Hepatocyte (in vitro differentiated cells): ENCODE measurements around the gene ATAD2B. TPM values are rescaled to one million over a fixed set of nuclear protein-coding genes. Genes with fewer than 3 reads are reported as not detected.
"Not testable (repeated sequence)": the region's sequence is repeated elsewhere in the genome, so short reads cannot be mapped to it uniquely, and the experiment has no call there.

Experiments
- DNase-seq: peaks from one replicate; pipeline ENCODE4 v3.0.0-alpha.2; 2016; ENCODE audit warnings: low spot score
- H2AFZ ChIP-seq: fragments of 200-600 bp; sonication (generic); 2 replicates; pipeline ENCODE4 v1.6.0; 2016; ENCODE audit warnings: antibody characterized with exemption, mild to moderate bottlenecking
- H3K27ac ChIP-seq: fragments of 200-600 bp; sonication (generic); 2 replicates; pipeline ENCODE4 v1.5.1; 2016; ENCODE audit warnings: mild to moderate bottlenecking
- H3K27me3 ChIP-seq: fragments of 200-600 bp; sonication (generic); 2 replicates; pipeline ENCODE4 v1.6.1; 2016
- H3K36me3 ChIP-seq: fragments of 200-600 bp; sonication (generic); replicated peaks from 2 replicates; pipeline ENCODE4 v1.5.1; 2016; ENCODE audit warnings: low read depth; ENCODE audit not compliant: insufficient read depth
- H3K4me1 ChIP-seq: fragments of 200-600 bp; sonication (generic); 2 replicates; pipeline ENCODE4 v1.5.1; 2016; ENCODE audit warnings: mild to moderate bottlenecking, moderate library complexity; ENCODE audit not compliant: insufficient read depth
- H3K4me2 ChIP-seq: fragments of 200-600 bp; sonication (generic); 2 replicates; pipeline ENCODE4 v1.6.0; 2016
- H3K4me3 ChIP-seq: fragments of 200-600 bp; sonication (generic); 2 replicates; pipeline ENCODE4 v1.5.1; 2016; ENCODE audit warnings: mild to moderate bottlenecking
- H3K79me2 ChIP-seq: fragments of 200-600 bp; sonication (generic); 2 replicates; pipeline ENCODE4 v1.6.0; 2017; ENCODE audit warnings: mild to moderate bottlenecking
- H3K9me2 ChIP-seq: fragments of 200-600 bp; sonication (generic); replicated peaks from 2 replicates; pipeline ENCODE4 v1.6.0; 2017; ENCODE audit warnings: mild to moderate bottlenecking; ENCODE audit not compliant: insufficient read depth
- H3K9me3 ChIP-seq: fragments of 200-600 bp; sonication (generic); 2 replicates; pipeline ENCODE4 v1.5.1; 2016; ENCODE audit warnings: low read depth, mild to moderate bottlenecking
- H4K20me1 ChIP-seq: fragments of 200-600 bp; sonication (generic); 2 replicates; pipeline ENCODE4 v1.6.0; 2016; ENCODE audit warnings: mild to moderate bottlenecking; ENCODE audit not compliant: insufficient read depth, poor library complexity, severe bottlenecking
- EZH2 ChIP-seq: fragments of 200-600 bp; sonication (generic); IDR thresholded peaks from 2 replicates; pipeline ENCODE4 v1.6.1; 2016; ENCODE audit warnings: antibody characterized with exemption, mild to moderate bottlenecking, borderline replicate concordance
- EZH2phosphoT487 ChIP-seq: fragments of 200-600 bp; sonication (generic); IDR thresholded peaks from one replicate; pipeline ENCODE4 v1.6.1; 2018; ENCODE audit warnings: antibody characterized with exemption, mild to moderate bottlenecking, low read depth, moderate library complexity; ENCODE audit not compliant: unreplicated experiment, severe bottlenecking
- WGBS: methylation state at CpG from one replicate; pipeline ENCODE4 v1.1.6; 2016; ENCODE audit warnings: low lambda C conversion rate; ENCODE audit errors: missing lambda C conversion rate; 5-methylcytosine and 5-hydroxymethylcytosine counted together
- polyA plus RNA-seq: library from polyadenylated mRNA; unstranded; fragments of >200 nt; fragmentation: Nextera tagmentation; extraction: Ambion mirVana; gene quantifications from 2 replicates; pipeline ENCODE4 v1.2.1, GENCODE V29; 2016
- total RNA-seq: library from RNA; depleted of rRNA; stranded (reverse); fragments of >200 nt; gene quantifications from 2 replicates; pipeline ENCODE4 v1.2.3, GENCODE V29; 2014
- TF ChIP-seq, protein P1 (sequence below): fragments of 200-600 bp; sonication (generic); IDR thresholded peaks from 2 replicates; pipeline ENCODE4 v1.5.1; 2016; ENCODE audit warnings: antibody characterized with exemption, mild to moderate bottlenecking; ENCODE audit not compliant: poor library complexity

The ATAD2B gene
- total and polyA plus RNA-seq, 2 experiments from 2014 or later = 6.1 to 17.1 TPM

DNA sequence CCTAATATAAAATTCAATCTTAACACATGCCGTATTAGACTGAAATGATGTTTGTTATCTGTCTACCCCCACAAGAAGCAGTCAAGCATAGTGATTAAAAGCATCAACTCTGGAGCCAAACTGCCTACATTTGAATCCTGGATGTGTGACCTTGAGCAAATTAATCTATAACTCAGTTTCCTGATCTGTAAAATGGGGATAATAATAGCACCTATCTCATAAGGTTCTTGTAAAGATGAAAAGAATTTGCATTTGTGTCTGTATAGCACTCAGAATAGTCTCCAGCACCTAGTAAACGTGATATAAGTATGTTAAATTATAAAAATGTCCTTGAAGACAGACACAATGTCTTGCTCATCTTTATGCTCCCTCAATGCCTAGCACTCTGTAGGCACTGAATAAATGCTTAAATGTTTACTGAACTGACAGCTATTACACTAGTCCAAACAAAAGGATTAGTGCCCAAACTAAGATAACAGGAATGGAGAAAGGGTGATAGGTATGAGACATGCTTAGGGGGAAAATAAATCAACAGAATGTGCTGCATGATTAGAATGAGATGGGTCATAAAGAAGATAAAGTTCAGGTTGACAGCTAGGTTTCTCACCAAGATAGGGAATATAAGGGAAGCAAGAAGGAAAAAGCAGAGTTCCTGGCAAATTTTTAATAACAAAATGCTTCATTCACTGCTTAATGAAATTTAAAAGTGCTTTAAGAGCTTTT lies 180.6 kb downstream of the ATAD2B start:
- Histone ChIP-seq H3K4me2 (no peak overlapping the region), H3K27ac (no peak overlapping the region), H3K9me2 (no peaks in the 10 kb centered on the region), H4K20me1 (no peaks in the 10 kb centered on the region), H3K27me3 (no peaks in the 10 kb centered on the region), H3K9me3 (no peaks in the 10 kb centered on the region), H2AFZ (no peak overlapping the region), H3K4me3 (no peak overlapping the region), H3K36me3 (no peaks in the 10 kb centered on the region), H3K79me2 (no peaks in the 10 kb centered on the region), H3K4me1 (no peaks in the 10 kb centered on the region)
- no peak for DNase-seq
- TF ChIP-seq EZH2phosphoT487 (no peak), EZH2 (no peak)
- TF ChIP-seq, protein P1, sequence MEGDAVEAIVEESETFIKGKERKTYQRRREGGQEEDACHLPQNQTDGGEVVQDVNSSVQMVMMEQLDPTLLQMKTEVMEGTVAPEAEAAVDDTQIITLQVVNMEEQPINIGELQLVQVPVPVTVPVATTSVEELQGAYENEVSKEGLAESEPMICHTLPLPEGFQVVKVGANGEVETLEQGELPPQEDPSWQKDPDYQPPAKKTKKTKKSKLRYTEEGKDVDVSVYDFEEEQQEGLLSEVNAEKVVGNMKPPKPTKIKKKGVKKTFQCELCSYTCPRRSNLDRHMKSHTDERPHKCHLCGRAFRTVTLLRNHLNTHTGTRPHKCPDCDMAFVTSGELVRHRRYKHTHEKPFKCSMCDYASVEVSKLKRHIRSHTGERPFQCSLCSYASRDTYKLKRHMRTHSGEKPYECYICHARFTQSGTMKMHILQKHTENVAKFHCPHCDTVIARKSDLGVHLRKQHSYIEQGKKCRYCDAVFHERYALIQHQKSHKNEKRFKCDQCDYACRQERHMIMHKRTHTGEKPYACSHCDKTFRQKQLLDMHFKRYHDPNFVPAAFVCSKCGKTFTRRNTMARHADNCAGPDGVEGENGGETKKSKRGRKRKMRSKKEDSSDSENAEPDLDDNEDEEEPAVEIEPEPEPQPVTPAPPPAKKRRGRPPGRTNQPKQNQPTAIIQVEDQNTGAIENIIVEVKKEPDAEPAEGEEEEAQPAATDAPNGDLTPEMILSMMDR = no peak
- 73% methylated on average over 2 of the region's 2 CpGs for WGBS

DNA sequence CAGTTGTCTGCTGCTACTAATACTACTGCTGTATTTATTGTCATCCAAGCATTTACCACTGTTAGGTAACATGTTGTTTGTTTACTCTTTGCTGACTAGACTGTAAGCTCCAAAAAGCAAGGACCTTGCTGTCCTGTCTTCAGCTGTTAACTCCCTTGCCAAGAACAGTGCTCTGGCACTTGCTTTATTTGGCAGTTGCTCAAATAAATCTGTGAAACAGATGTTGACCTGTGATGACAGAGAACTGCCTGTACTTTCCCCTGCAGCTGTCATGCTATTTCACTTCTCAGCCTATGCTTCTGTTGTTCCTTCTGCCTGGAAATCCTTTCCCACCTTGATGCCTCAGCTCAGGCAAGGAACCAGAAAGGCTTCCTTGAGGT lies 181.2 kb downstream of the ATAD2B start:
- no peaks in the 10 kb centered on the region for H3K79me2 ChIP-seq
- no peak for TF ChIP-seq EZH2
- TF ChIP-seq EZH2phosphoT487 = no peak
- TF ChIP-seq, protein P1 = no peak
- no peaks in the 10 kb centered on the region for H4K20me1 ChIP-seq
- H3K27me3 ChIP-seq = no peaks in the 10 kb centered on the region
- no peak overlapping the region for H2AFZ ChIP-seq
- H3K4me1 ChIP-seq = no peaks in the 10 kb centered on the region
- no peak overlapping the region for H3K4me3 ChIP-seq
- no peaks in the 10 kb centered on the region for H3K9me2 ChIP-seq
- H3K36me3 ChIP-seq = no peaks in the 10 kb centered on the region
- H3K4me2 ChIP-seq = no peak overlapping the region
- peak; percentile 21 for DNase-seq
- H3K27ac ChIP-seq = no peak overlapping the region
- H3K9me3 ChIP-seq = no peaks in the 10 kb centered on the region

DNA sequence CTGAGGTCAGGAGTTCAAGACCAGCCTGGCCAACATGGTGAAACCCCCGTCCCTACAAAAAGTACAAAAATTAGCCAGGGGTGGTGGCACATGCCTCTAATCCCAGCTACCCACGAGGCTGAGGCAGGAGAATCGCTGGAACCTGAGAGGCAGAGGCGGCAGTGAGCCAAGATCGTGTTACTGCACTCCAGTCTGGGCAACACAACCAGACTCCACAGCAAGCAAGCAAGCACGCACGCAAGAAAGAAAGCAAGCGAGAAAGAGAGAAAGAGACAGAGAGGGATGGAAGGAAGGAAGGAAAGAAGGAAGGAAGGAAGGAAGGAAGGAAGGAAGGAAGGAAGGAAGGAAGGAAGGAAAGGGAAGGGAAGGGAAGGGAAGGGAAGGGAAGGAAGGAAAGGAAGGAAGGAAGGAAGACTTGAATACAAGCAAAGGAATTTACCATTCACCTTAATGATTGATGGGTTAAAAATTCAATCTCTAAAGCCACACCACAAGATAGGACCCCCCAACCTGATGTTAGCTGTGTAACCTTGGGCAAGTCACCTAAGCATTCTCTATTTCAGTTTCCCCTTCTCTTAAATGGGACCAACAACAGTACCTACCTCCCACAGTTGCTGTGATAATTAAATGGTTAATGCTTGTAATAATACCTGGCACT lies 181.7 kb downstream of the ATAD2B start:
- no peak overlapping the region for H3K27ac ChIP-seq
- no peak overlapping the region for H3K4me2 ChIP-seq
- no peak overlapping the region for H3K4me3 ChIP-seq
- H3K36me3 ChIP-seq = no peaks in the 10 kb centered on the region
- no peaks in the 10 kb centered on the region for H3K27me3 ChIP-seq
- no peaks in the 10 kb centered on the region for H3K4me1 ChIP-seq
- 80% methylated on average over 8 of the region's 8 CpGs for WGBS
- H3K9me2 ChIP-seq = no peaks in the 10 kb centered on the region
- no peak for TF ChIP-seq EZH2
- no peak for TF ChIP-seq EZH2phosphoT487
- TF ChIP-seq, protein P1 = no peak
- no peaks in the 10 kb centered on the region for H3K9me3 ChIP-seq
- DNase-seq = no peak
- H4K20me1 ChIP-seq = no peaks in the 10 kb centered on the region
- H3K79me2 ChIP-seq = no peaks in the 10 kb centered on the region
- no peak overlapping the region for H2AFZ ChIP-seq

DNA sequence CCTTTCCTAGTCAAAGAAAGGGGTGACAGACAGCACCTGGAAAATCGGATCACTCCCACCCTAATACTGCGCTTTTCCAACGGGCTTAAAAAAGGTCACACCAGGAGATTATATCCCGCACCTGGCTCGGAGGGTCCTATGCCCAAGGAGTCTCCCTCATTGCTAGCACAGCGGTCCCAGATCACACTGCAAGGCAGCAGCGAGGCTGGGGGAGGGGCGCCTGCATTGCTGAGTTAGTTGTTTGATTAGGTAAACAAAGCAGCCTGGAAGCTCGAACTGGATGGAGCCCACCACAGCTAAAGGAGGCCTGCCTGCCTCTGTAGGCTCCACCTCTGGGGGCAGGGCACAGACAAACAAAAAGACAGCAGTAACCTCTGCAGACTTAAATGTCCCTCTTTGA lies 190.1 kb downstream of the ATAD2B start:
- not testable (repeated sequence) for H3K9me2 ChIP-seq, H3K79me2 ChIP-seq, H3K4me1 ChIP-seq, DNase-seq, H2AFZ ChIP-seq, H3K27ac ChIP-seq, H4K20me1 ChIP-seq, H3K36me3 ChIP-seq, H3K27me3 ChIP-seq, H3K4me2 ChIP-seq, H3K4me3 ChIP-seq, H3K9me3 ChIP-seq
- 93% methylated on average over 9 of the region's 9 CpGs for WGBS
